Ovary (tissue), 10 donors: ENCODE results near the gene CEP97. TPM values are rescaled to one million over a fixed set of nuclear protein-coding genes. Genes with fewer than 3 reads are reported as not detected.

ENCODE experiments used
- DNase-seq, 5 donors: peaks; one replicate each; pipeline ENCODE4 v3.0.0-alpha.2; 2019 to 2020
- H3K27ac ChIP-seq, 2 donors: fragments of 200-600 bp; one replicate each; pipeline versions ENCODE4 v1.5.1 to v1.8.0; 2019 to 2022
- H3K27me3 ChIP-seq: fragments of 200-600 bp; one replicate; pipeline ENCODE4 v1.8.0; 2022
- H3K36me3 ChIP-seq: fragments of 200-600 bp; sonication (generic); one replicate; pipeline ENCODE4 v1.5.1; 2019
- H3K4me1 ChIP-seq: one replicate; pipeline ENCODE4 v1.8.1; 2013; ENCODE audit warnings: mild to moderate bottlenecking, moderate library complexity; ENCODE audit not compliant: insufficient read depth
- H3K4me3 ChIP-seq: fragments of 200-600 bp; sonication (generic); one replicate; pipeline ENCODE4 v1.5.1; 2017
- H3K9me3 ChIP-seq, 2 donors: fragments of 200-600 bp in 1 of 2; sonication (generic) in 1 of 2; one replicate each; pipeline versions ENCODE4 v1.5.1 to v1.8.1; 2013 to 2019; ENCODE audit warnings: mild to moderate bottlenecking in 1 of 2, moderate library complexity in 1 of 2
- CTCF ChIP-seq, 3 donors: fragments of 450-650 bp in 2 of 3; fragments of 200-600 bp in 1 of 3; IDR thresholded peaks; one replicate each; pipeline versions ENCODE4 v1.5.1 to v1.8.0; 2016 to 2022; ENCODE audit warnings: antibody characterized with exemption in 3 of 3, mild to moderate bottlenecking in 1 of 3
- EP300 ChIP-seq: sonication (generic); formaldehyde crosslinking; IDR thresholded peaks from one replicate; pipeline ENCODE4 v1.6.1; 2017; ENCODE audit warnings: antibody characterized with exemption
- POLR2A ChIP-seq: fragments of 450-650 bp; IDR thresholded peaks from one replicate; pipeline ENCODE4 v1.6.1; 2017; ENCODE audit warnings: antibody characterized with exemption, mild to moderate bottlenecking, moderate library complexity
- WGBS, 3 donors: extraction: QIAGEN DNeasy Blood & Tissue Kit in 1 of 3; methylation state at CpG; one replicate each; pipeline versions ENCODE4 v1.1.5 to v1.1.7; 2013 to 2017; 5-methylcytosine and 5-hydroxymethylcytosine counted together
- intact Hi-C, 4 donors: fragments of 100-400 bp; cut with DNase I; formaldehyde crosslinking; loops; one replicate each; pipeline versions ENCODE4 v1.11.0 to v1.15.1; 2022 to 2023
- long read RNA-seq, 3 donors: library from polyadenylated mRNA in 2 of 3; unstranded in 2 of 3; transcript quantifications; one replicate each; pipeline ENCODE4 v2.0.0 and lab custom pipeline, GENCODE V29; 2021 to 2026
- polyA plus RNA-seq, 2 donors: library from polyadenylated mRNA; stranded (reverse); fragments of 200-250 nt in 1 of 2; fragments of 350-450 nt in 1 of 2; fragmentation: Illumina TruSeq in 1 of 2; extraction: RNeasy Lipid Tissue Mini Kit (QIAGEN cat#74804) in 1 of 2; gene quantifications; one replicate each; pipeline ENCODE4 v1.2.3, GENCODE V29; 2013 to 2014
- total RNA-seq, 7 donors: library from RNA; depleted of rRNA in 2 of 7; stranded (reverse); fragments of >200 nt in 2 of 7; fragmentation: NEBNext Ultra II Directional in 3 of 7; extraction: Animal tissue kit (Norgen Biotek cat#: 25700) in 3 of 7; gene quantifications; one replicate each; pipeline versions ENCODE4 v1.1.0 to v1.2.4, GENCODE V29; 2016 to 2023
- donor health status: DM: no; HTN: no; CAD: no; lungs with moderate emphysema.
- donor health status: DM: no; HTN: no; CAD: no.
- donor health status: Bipolar disorder and iron deficiency.
- donor health status: DM: yes; HTN: yes; CAD: no.
- donor health status: DM: no; HTN: no; CAD: no.
- donor health status: DM: yes; HTN: yes; CAD: no.

The CEP97 gene
- 10 to 100 TPM in 1 of 7 donors, 1 to 10 TPM in 6; 7.5 to 11.1 (median 8.3) TPM for total RNA-seq
- 1 to 10 TPM; 2.4 to 3.9 TPM for polyA plus RNA-seq
- long read RNA-seq, donor 1, partial matches to known transcripts: 15 of 17 reads
- long read RNA-seq, donor 1, other reads (novel, unspliced or antisense): 2 of 17 reads
- long read RNA-seq, donor 2, full-length matches to known transcripts: 1 of 1 reads
- long read RNA-seq, donor 2, partial matches to known transcripts: 0 of 1 reads
- long read RNA-seq, donor 2, other reads (novel, unspliced or antisense): 0 of 1 reads
- long read RNA-seq, donor 3, partial matches to known transcripts: 0 of 1 reads
- long read RNA-seq, donor 3, other reads (novel, unspliced or antisense): 1 of 1 reads

- no peaks in the 10 kb centered on the region for H3K27me3 ChIP-seq
- H3K36me3 ChIP-seq: no peaks in the 10 kb centered on the region
- peak within 1 kb of the TSS; percentile 30 to 65 for H3K27ac ChIP-seq
- 0 to 1% (median 0%) methylated on average over 39 to 49 of the region's 49 CpGs for WGBS, 3 donors
- H3K4me1 ChIP-seq: no peaks in the 10 kb centered on the region
- H3K4me3 ChIP-seq: peak within 1 kb of the TSS; percentile 74
- H3K9me3 ChIP-seq: no peaks in the 10 kb centered on the region
- DNase-seq: peak; percentile 83 to 90 (median 86)
- no peak for TF ChIP-seq EP300
- TF ChIP-seq POLR2A: no peak
- no peak for TF ChIP-seq CTCF (IDR thresholded peaks at IDR 0.05)
- intact Hi-C loops: no loop called here
Observed at GRCh38 chr3:101724329-101725193, at the start of gene CEP97. Gene CEP97, plus strand, starts transcription at chr3:101724614. Its CDS starts 63 bp downstream, at chr3:101724677.

GRCh38 chr3:101675709-101676215 is 48.7 kb upstream of the CEP97 start:
- Histone ChIP-seq H3K27me3 (no peaks in the 10 kb centered on the region), H3K4me1 (peaks cover 10% of the 10 kb centered on the region), H3K4me3 (peak overlapping the region; percentile 83), H3K36me3 (no peaks in the 10 kb centered on the region), H3K9me3 (no peaks in the 10 kb centered on the region), H3K27ac (peak overlapping the region; percentile 89 to 96)
- intact Hi-C loops: loop anchor here in 1 of 4 donors (10.0 kb wide), 1 partner anchor 101 kb away; the partner anchor contains the start of gene PCNP
- peak; percentile 44 to 78 (median 76) for DNase-seq
- TF ChIP-seq POLR2A (no peak), CTCF (IDR thresholded peaks at IDR 0.05) (no peak), EP300 (no peak)
- 2 to 5% (median 3%) methylated on average over 27 of the region's 27 CpGs for WGBS, 3 donors

- Histone ChIP-seq H3K9me3 (no peaks in the 10 kb centered on the region), H3K27me3 (no peaks in the 10 kb centered on the region), H3K4me1 (peaks cover 10% of the 10 kb centered on the region), H3K27ac (peak overlapping the region; percentile 89 to 96), H3K36me3 (no peaks in the 10 kb centered on the region), H3K4me3 (peak overlapping the region; percentile 83)
- peak; percentile 59 for TF ChIP-seq POLR2A
- TF ChIP-seq CTCF (IDR thresholded peaks at IDR 0.05): no peak
- no peak for TF ChIP-seq EP300
- intact Hi-C loops: loop anchor here in 1 of 4 donors (10.0 kb wide), 1 partner anchor 101 kb away; the partner anchor contains the start of gene PCNP
- WGBS, 3 donors: 0 to 1% (median 1%) methylated on average over 48 to 57 of the region's 57 CpGs
- peak; percentile 95 to 97 (median 96) for DNase-seq
Observed at GRCh38 chr3:101676216-101676764, 48.1 kb upstream of the CEP97 start.
